ENCODE results near the gene SLC49A3. TPM values are rescaled to one million over a fixed set of nuclear protein-coding genes. Genes with fewer than 3 reads are reported as not detected.

The SLC49A3 gene
- total RNA-seq, 4 donors from 2014 or later = 14.9 to 27.1 (median 18.3) TPM

GRCh38 chr4:687971-688853, 739 bp downstream of the SLC49A3 start:
- no peaks in the 10 kb centered on the region for H3K9me3 ChIP-seq
- H3K27me3 ChIP-seq = no peaks in the 10 kb centered on the region
- H3K4me1 ChIP-seq = peaks cover 24 to 43% of the 10 kb centered on the region in 2 donors
- WGBS, 2 donors = 46 to 76% methylated on average over 11 of the region's 26 CpGs
- intact Hi-C loops (cut with DNase I) = no loop called here
- peak overlapping the region; percentile 55 to 84 (median 81) for H3K27ac ChIP-seq
- peak overlapping the region in 2 of 3 donors; percentile 31 to 48 for H3K4me3 ChIP-seq (replicated peaks in 1 of 3)
- H3K36me3 ChIP-seq = no peaks in the 10 kb centered on the region
- peak; percentile 58 to 66 for DNase-seq
- TF ChIP-seq POLR2A (IDR thresholded peaks at IDR 0.05) (peak in 1 of 2 donors; percentile 33), CTCF (IDR thresholded peaks at IDR 0.05) (no peak)

- TF ChIP-seq POLR2A (IDR thresholded peaks at IDR 0.05) (peak in 1 of 2 donors; percentile 25), CTCF (IDR thresholded peaks at IDR 0.05) (no peak)
- no peak overlapping the region for H3K4me3 ChIP-seq (replicated peaks in 1 of 3)
- peaks cover 24 to 43% of the 10 kb centered on the region in 2 donors for H3K4me1 ChIP-seq
- peak; percentile 56 to 59 for DNase-seq
- H3K9me3 ChIP-seq = no peaks in the 10 kb centered on the region
- WGBS, 2 donors = 77% methylated on average over 15 to 30 of the region's 38 CpGs
- H3K27ac ChIP-seq = peak overlapping the region; percentile 10 to 84 (median 81)
- H3K27me3 ChIP-seq = no peaks in the 10 kb centered on the region
- H3K36me3 ChIP-seq = no peaks in the 10 kb centered on the region
- intact Hi-C loops (cut with DNase I) = no loop called here
Measured at GRCh38 chr4:687048-687970, 1.6 kb downstream of the SLC49A3 start.

- H3K4me1 ChIP-seq = peaks cover 24 to 43% of the 10 kb centered on the region in 2 donors
- no peak overlapping the region for H3K4me3 ChIP-seq (replicated peaks in 1 of 3)
- intact Hi-C loops (cut with DNase I) = no loop called here
- DNase-seq = no peak
- no peaks in the 10 kb centered on the region for H3K36me3 ChIP-seq
- TF ChIP-seq POLR2A (IDR thresholded peaks at IDR 0.05) = no peak
- TF ChIP-seq CTCF (IDR thresholded peaks at IDR 0.05) = no peak
- H3K9me3 ChIP-seq = no peaks in the 10 kb centered on the region
- peak overlapping the region in 1 of 3 donors; percentile 81 for H3K27ac ChIP-seq
- 94 to 98% methylated on average over 9 to 10 of the region's 31 CpGs for WGBS, 2 donors
- no peaks in the 10 kb centered on the region for H3K27me3 ChIP-seq
Measured at GRCh38 chr4:686413-687040, 2.4 kb downstream of the SLC49A3 start.

- WGBS, 2 donors = 91 to 96% methylated on average over 14 to 30 of the region's 37 CpGs
- TF ChIP-seq POLR2A (IDR thresholded peaks at IDR 0.05) (no peak), CTCF (IDR thresholded peaks at IDR 0.05) (no peak)
- H3K4me3 ChIP-seq (replicated peaks in 1 of 3) = no peak overlapping the region
- intact Hi-C loops (cut with DNase I) = no loop called here
- H3K36me3 ChIP-seq = no peaks in the 10 kb centered on the region
- no peak overlapping the region for H3K27ac ChIP-seq
- no peak for DNase-seq
- no peaks in the 10 kb centered on the region for H3K27me3 ChIP-seq
- H3K4me1 ChIP-seq = peaks cover 26 to 47% of the 10 kb centered on the region in 2 donors
- H3K9me3 ChIP-seq = no peaks in the 10 kb centered on the region
Measured at GRCh38 chr4:685679-686412, 3.1 kb downstream of the SLC49A3 start.
